Spleen (tissue), 11 donors: ENCODE data around the gene IGSF9. TPM values are rescaled to one million over a fixed set of nuclear protein-coding genes. Genes with fewer than 3 reads are reported as not detected.
A peak's percentile ranks its signal among the peaks of the same experiment; 100 is the strongest.

Source experiments
- DNase-seq: peaks from one replicate; pipeline ENCODE4 v3.0.0-alpha.2; 2020
- H3K27ac ChIP-seq, 8 donors: fragments of 200-600 bp; sonication (generic) in 7 of 8; 1 replicate in 4 of 8; 2 replicates in 4 of 8; pipeline versions ENCODE4 v1.5.0 to v1.8.0; 2016 to 2021; ENCODE audit warnings: inconsistent platforms in 4 of 8, mild to moderate bottlenecking in 4 of 8, moderate library complexity in 1 of 8
- H3K27me3 ChIP-seq, 7 donors: fragments of 200-600 bp; sonication (generic) in 6 of 7; replicated peaks in 1 of 7; 1 replicate in 4 of 7; 2 replicates in 3 of 7; pipeline versions ENCODE4 v1.5.0 to v1.8.0; 2016 to 2021; ENCODE audit warnings: inconsistent platforms in 3 of 7, mild to moderate bottlenecking in 1 of 7
- H3K36me3 ChIP-seq, 6 donors: fragments of 200-600 bp; sonication (generic) in 5 of 6; 1 replicate in 4 of 6; 2 replicates in 2 of 6; pipeline versions ENCODE4 v1.5.0 to v1.8.0; 2016 to 2021; ENCODE audit warnings: inconsistent platforms in 2 of 6
- H3K4me1 ChIP-seq, 6 donors: fragments of 200-600 bp; sonication (generic) in 5 of 6; 1 replicate in 3 of 6; 2 replicates in 3 of 6; pipeline versions ENCODE4 v1.5.0 to v1.8.0; 2016 to 2021; ENCODE audit warnings: inconsistent platforms in 3 of 6
- H3K4me3 ChIP-seq, 8 donors: fragments of 200-600 bp; sonication (generic) in 7 of 8; 1 replicate in 4 of 8; 2 replicates in 4 of 8; pipeline versions ENCODE4 v1.5.0 to v1.8.0; 2016 to 2021; ENCODE audit warnings: inconsistent platforms in 4 of 8, mild to moderate bottlenecking in 4 of 8, moderate library complexity in 2 of 8
- H3K9me3 ChIP-seq, 8 donors: fragments of 200-600 bp; sonication (generic) in 7 of 8; 1 replicate in 4 of 8; 2 replicates in 4 of 8; pipeline versions ENCODE4 v1.5.0 to v1.8.0; 2016 to 2021; ENCODE audit warnings: inconsistent platforms in 4 of 8
- CTCF ChIP-seq, 11 experiments: fragments of 200-600 bp in 7 of 11; fragments of 450-650 bp in 4 of 11; sonication (generic) in 4 of 11; IDR thresholded peaks in 8 of 11; conservative IDR thresholded peaks in 3 of 11; 1 replicate in 7 of 11; 2 replicates in 4 of 11; pipeline versions ENCODE4 v1.4.0 to v1.8.0; 2016 to 2021; ENCODE audit warnings: antibody characterized with exemption in 11 of 11, inconsistent platforms in 4 of 11, mild to moderate bottlenecking in 1 of 11
- POLR2A ChIP-seq, 3 donors: fragments of 450-650 bp; IDR thresholded peaks; one replicate each; pipeline ENCODE4 v1.5.1; 2017; ENCODE audit warnings: antibody characterized with exemption in 3 of 3, mild to moderate bottlenecking in 1 of 3
- POLR2AphosphoS5 ChIP-seq, 3 donors: sonication (generic); formaldehyde crosslinking; IDR thresholded peaks; one replicate each; pipeline ENCODE4 v1.5.1; 2017; ENCODE audit warnings: antibody characterized with exemption in 3 of 3
- WGBS, 5 donors: extraction: QIAGEN DNeasy Blood & Tissue Kit in 3 of 5; methylation state at CpG; one replicate each; pipeline versions ENCODE4 v1.1.5 to v1.1.7; 2013 to 2018; 5-methylcytosine and 5-hydroxymethylcytosine counted together
- intact Hi-C: fragments of 100-400 bp; cut with DNase I; formaldehyde crosslinking; loops from one replicate; pipeline ENCODE4 v1.15.0; 2023; ENCODE audit warnings: low total_unique reads
- polyA plus RNA-seq, 3 donors: library from polyadenylated mRNA; stranded (reverse); fragments of 200-250 nt; gene quantifications; one replicate each; pipeline ENCODE4 v1.2.1, GENCODE V29; 2013
- total RNA-seq, 7 donors: library from RNA; depleted of rRNA in 3 of 7; stranded (reverse); fragments of >200 nt in 3 of 7; fragmentation: NEBNext Ultra II Directional in 4 of 7; extraction: Animal tissue kit (Norgen Biotek cat#: 25700) in 4 of 7; gene quantifications; one replicate each; pipeline versions ENCODE4 v1.1.0 to v1.2.1, GENCODE V29; 2016 to 2021
- donor health status: healthy with polysubstance abuse.
- donor health status: DM: no; HTN: no; CAD: no; lungs with moderate emphysema.
- donor health status: DM: no; HTN: no; CAD: no.
- donor health status: Bipolar disorder and iron deficiency.
- donor health status: healthy.
- donor health status: DM: no; HTN: no; CAD: no.
- donor health status: DM: yes; HTN: yes; CAD: no.

Gene IGSF9
- total and polyA plus RNA-seq, 10 donors = 0.12 to 2.1 (median 0.95) TPM

DNA sequence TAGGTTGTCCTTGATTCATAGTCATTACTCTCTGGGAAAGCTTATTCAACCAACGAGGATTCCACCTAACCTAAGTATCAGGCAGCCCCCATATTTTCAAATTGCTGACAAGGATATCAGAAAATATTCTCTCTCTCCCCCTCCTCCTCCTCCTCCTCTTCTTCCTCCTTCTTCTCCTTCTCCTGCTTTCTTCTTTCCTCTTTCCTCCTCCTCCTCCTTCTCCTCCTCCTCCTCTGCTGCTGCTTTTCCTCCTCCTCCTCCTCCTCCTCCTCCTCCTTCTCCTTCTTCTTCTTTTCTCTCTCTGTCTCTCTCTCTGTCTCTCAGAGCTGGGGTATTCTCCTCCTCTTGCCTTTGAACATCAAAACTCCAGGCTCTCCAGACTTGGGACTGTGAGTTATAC lies 2.5 kb upstream of the IGSF9 start:
- Histone ChIP-seq H3K9me3 (no peaks in the 10 kb centered on the region), H3K4me3 (no peak overlapping the region), H3K27ac (no peak overlapping the region), H3K27me3 (peaks cover 0 to 56% (median 24%) of the 10 kb centered on the region in 7 donors), H3K4me1 (peaks cover 0 to 18% (median 12%) of the 10 kb centered on the region in 6 donors), H3K36me3 (no peaks in the 10 kb centered on the region)
- intact Hi-C loops = no loop called here
- WGBS, 5 donors = 51 to 79% (median 67%) methylated on average over 1 of the region's 1 CpG
- DNase-seq = no peak
- TF ChIP-seq POLR2AphosphoS5 (IDR thresholded peaks at IDR 0.05) (no peak), POLR2A (IDR thresholded peaks at IDR 0.05) (no peak), CTCF (IDR thresholded peaks at IDR 0.05 in 8 of 11, conservative IDR thresholded peaks at IDR 0.05 in 3 of 11) (no peak)

DNA sequence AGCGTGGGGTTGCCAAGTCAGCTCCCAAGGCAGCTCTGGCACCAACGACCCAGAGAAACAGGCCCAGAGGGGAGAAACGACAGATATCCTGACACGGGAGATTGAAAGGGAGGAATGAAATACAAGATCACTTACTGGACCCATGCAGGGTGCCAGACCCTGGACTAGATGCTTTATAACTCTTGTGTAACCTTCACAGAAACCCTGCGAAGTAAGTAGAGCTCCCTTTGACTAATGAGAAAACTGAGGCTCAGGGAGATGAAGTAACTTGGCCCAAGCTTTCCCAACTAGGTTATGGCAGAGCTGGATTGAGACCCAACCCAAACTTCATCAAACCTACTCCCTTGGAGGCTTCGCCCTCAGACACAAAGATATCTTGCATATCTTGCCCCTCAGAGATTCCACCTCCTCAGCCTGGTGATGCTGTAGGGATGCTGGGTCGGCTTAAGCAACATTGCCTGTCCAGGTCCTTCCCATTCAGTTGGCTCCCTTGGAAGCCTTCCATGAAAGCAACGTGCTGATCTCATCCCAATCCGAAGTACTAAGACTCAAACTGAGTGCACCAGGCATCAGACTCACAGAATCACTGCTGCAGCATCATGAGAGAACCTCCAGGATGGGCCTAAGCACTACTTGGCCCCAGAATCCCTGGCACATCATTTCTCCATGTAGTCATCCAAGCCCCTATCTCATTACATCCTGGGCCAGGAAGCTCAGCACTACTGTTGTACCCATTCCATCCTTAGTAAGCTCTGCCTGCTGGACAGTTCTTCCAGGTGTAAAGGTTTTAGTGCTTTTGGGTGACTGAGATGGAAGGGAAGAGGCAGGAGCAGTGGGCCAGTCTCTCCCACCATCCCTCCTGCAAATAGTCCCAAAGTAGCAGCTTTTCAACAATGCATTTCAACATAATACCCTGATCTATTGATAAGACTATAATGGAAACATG lies 1.1 kb upstream of the IGSF9 start:
- peak overlapping the region in 1 of 8 donors; percentile 63 for H3K4me3 ChIP-seq
- WGBS, 5 donors = 57 to 69% (median 65%) methylated on average over 9 of the region's 9 CpGs
- intact Hi-C loops = no loop called here

DNA sequence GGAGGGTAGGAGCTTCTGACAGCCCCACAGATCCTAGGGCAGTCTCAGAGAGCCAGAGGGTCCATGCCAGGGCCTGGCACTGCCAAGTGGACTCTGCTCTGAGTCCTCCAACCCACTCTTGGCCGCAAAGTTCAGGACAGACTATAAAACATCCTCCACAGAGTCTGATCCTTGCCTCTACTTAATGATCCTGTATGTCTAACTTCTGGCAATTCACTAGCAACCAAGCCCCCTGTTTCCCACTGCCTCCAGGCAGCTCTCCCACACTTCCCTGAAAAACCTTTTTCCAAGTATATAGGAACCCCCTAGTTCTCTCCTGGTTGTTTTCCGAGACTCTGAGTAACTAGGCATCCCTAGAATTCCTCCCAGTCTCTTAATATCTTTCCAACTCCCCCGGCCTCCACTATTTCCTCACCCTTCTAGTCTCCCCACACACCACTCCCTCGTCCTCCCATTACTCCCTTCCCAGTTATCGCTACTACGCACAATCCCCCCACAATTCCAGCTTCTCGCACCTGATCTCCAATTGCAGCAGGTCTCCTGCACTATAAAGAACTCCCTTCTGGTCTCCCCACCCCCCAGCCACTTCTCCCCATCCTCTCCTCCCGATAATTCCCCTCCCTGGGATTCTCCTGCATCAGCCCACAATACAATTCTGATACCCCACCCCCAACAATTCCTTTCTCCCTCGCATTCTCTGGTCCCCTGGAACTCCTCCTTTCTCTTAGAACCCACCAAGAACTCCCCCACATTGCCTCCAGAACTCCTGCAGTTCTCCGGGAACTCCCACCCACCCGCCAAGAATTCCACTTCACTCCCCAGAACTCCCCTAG lies 574 bp downstream of the IGSF9 start:
- Histone ChIP-seq H3K27me3 (peaks cover 0 to 54% (median 21%) of the 10 kb centered on the region in 7 donors), H3K27ac (no peak overlapping the region), H3K9me3 (no peaks in the 10 kb centered on the region), H3K4me1 (peaks cover 0 to 18% (median 12%) of the 10 kb centered on the region in 6 donors), H3K4me3 (peak overlapping the region in 5 of 8 donors; percentile 29 to 63 (median 36)), H3K36me3 (no peaks in the 10 kb centered on the region)
- WGBS, 5 donors = 34 to 43% (median 38%) methylated on average over 11 of the region's 11 CpGs
- intact Hi-C loops = no loop called here
- TF ChIP-seq POLR2A (IDR thresholded peaks at IDR 0.05) (no peak), CTCF (IDR thresholded peaks at IDR 0.05 in 8 of 11, conservative IDR thresholded peaks at IDR 0.05 in 3 of 11) (no peak), POLR2AphosphoS5 (IDR thresholded peaks at IDR 0.05) (no peak)
- peak; percentile 21 for DNase-seq

More for the DNA sequence above, 1.1 kb upstream of the IGSF9 start:
- H3K36me3 ChIP-seq = no peaks in the 10 kb centered on the region
- H3K4me1 ChIP-seq = peaks cover 0 to 18% (median 12%) of the 10 kb centered on the region in 6 donors
- H3K27ac ChIP-seq = no peak overlapping the region
- TF ChIP-seq POLR2AphosphoS5 (IDR thresholded peaks at IDR 0.05) (no peak), CTCF (IDR thresholded peaks at IDR 0.05 in 8 of 11, conservative IDR thresholded peaks at IDR 0.05 in 3 of 11) (no peak), POLR2A (IDR thresholded peaks at IDR 0.05) (no peak)
- peak; percentile 15 for DNase-seq
- no peaks in the 10 kb centered on the region for H3K9me3 ChIP-seq
- peaks cover 0 to 57% (median 24%) of the 10 kb centered on the region in 7 donors for H3K27me3 ChIP-seq
